GM12878 (cell line): ENCODE data around the gene FUBP3. TPM values are rescaled to one million over a fixed set of nuclear protein-coding genes. Genes with fewer than 3 reads are reported as not detected.

Experiments
- ATAC-seq: fragments of 200-7000 bp; cut with Tn5 transposase; 3 replicates; pipeline ENCODE4 v1.9.1; 2020; ENCODE audit warnings: mild to moderate bottlenecking, moderate library complexity
- BruUV-seq: library from RNA; stranded (reverse); fragments of 400-500 nt; replicated peaks from 2 replicates; lab custom pipeline; 2021; lab: Mats Ljungman, UMichigan
- CTCF ChIA-PET: fragments of 300-600 bp; sonication (Branson Sonifier 250); formaldehyde crosslinking; extraction: SDS; loops from one replicate; lab custom pipeline; 2021; ENCODE audit warnings: inconsistent platforms; lab: Yijun Ruan, JAX
- POLR2A ChIA-PET: fragments of 350-600 bp; formaldehyde crosslinking; extraction: SDS; loops from one replicate; lab custom pipeline; 2021; ENCODE audit warnings: inconsistent platforms; lab: Charles Lee
- RAD21 ChIA-PET: fragments of 300-600 bp; sonication (Branson Sonifier 250); formaldehyde crosslinking; loops from one replicate; lab custom pipeline; 2023; ENCODE audit warnings: antibody characterized with exemption; ENCODE audit not compliant: unreplicated experiment; lab: Charles Lee
- SMC1A ChIA-PET: fragments of 300-600 bp; sonication (Branson Sonifier 250); formaldehyde crosslinking; loops from one replicate; lab custom pipeline; 2023; ENCODE audit not compliant: unreplicated experiment, uncharacterized antibody; lab: Charles Lee
- DNase-seq: peaks from one replicate; pipeline ENCODE4 v3.0.0-alpha.2; 2011; ENCODE audit warnings: low read depth, low spot score
- FAIRE-seq: peaks from 3 replicates; lab custom pipeline; 2011; peaks lifted over from hg19 to GRCh38; lab: Jason Lieb, UNC
- H2AFZ ChIP-seq: 2 replicates; pipeline ENCODE4 v1.6.0; 2011; ENCODE audit warnings: low read depth, low read length, control low read depth; ENCODE audit not compliant: control insufficient read depth
- H3K27ac ChIP-seq: 2 replicates; pipeline ENCODE4 v1.5.1; 2011; ENCODE audit warnings: control low read depth; ENCODE audit not compliant: control insufficient read depth, insufficient read depth
- H3K27me3 ChIP-seq, 2 experiments: replicated peaks in 1 of 2; 2 replicates each; pipeline versions ENCODE4 v1.6.0 to v1.6.1; 2011; ENCODE audit warnings: low read length in 1 of 2; ENCODE audit not compliant: control insufficient read depth in 2 of 2, insufficient read depth in 2 of 2
- H3K36me3 ChIP-seq, 2 experiments: 2 replicates each; pipeline ENCODE4 v1.5.1; 2011; ENCODE audit warnings: low read length in 1 of 2; ENCODE audit not compliant: control insufficient read depth in 2 of 2, insufficient read depth in 2 of 2
- H3K4me1 ChIP-seq: 2 replicates; pipeline ENCODE4 v1.6.1; 2011; ENCODE audit warnings: mild to moderate bottlenecking, low read length, moderate library complexity, mixed read lengths; ENCODE audit not compliant: control insufficient read depth, insufficient read depth
- H3K4me2 ChIP-seq: 2 replicates; pipeline ENCODE4 v1.6.0; 2011; ENCODE audit warnings: control low read depth; ENCODE audit not compliant: control insufficient read depth, insufficient read depth
- H3K4me3 ChIP-seq: fragments of 200-600 bp; sonication (generic); 2 replicates; pipeline ENCODE4 v1.5.1; 2016
- H3K79me2 ChIP-seq: 2 replicates; pipeline ENCODE4 v1.6.0; 2011; ENCODE audit warnings: low read length; ENCODE audit not compliant: control insufficient read depth, insufficient read depth
- H3K9ac ChIP-seq: 2 replicates; pipeline ENCODE4 v1.8.0; 2011; ENCODE audit warnings: low read length, control low read depth, mixed read lengths; ENCODE audit not compliant: control insufficient read depth, insufficient read depth
- H3K9me3 ChIP-seq: replicated peaks from 3 replicates; pipeline ENCODE4 v1.5.1; 2011; ENCODE audit warnings: mild to moderate bottlenecking, low read length; ENCODE audit not compliant: control insufficient read depth, insufficient read depth
- H4K20me1 ChIP-seq: 2 replicates; pipeline ENCODE4 v1.6.0; 2011; ENCODE audit not compliant: control insufficient read depth, insufficient read depth
- BHLHE40 ChIP-seq, 2 experiments: fragments of 450-650 bp in 1 of 2; IDR thresholded peaks; 2 replicates each; pipeline ENCODE4 v1.6.1; 2011 to 2017; ENCODE audit warnings: low read depth in 2 of 2, borderline replicate concordance in 1 of 2, improper control_type of control experiment in 1 of 2, low read length in 1 of 2, mild to moderate bottlenecking in 1 of 2
- GABPA ChIP-seq: IDR thresholded peaks from 2 replicates; pipeline ENCODE4 v1.6.1; 2014; ENCODE audit warnings: antibody characterized with exemption, low read depth, mild to moderate bottlenecking, inconsistent platforms
- NFXL1 ChIP-seq: fragments of 450-650 bp; IDR thresholded peaks from 2 replicates; pipeline ENCODE4 v1.6.1; 2017; ENCODE audit warnings: antibody characterized with exemption, mild to moderate bottlenecking, borderline replicate concordance
- RUNX3 ChIP-seq: IDR thresholded peaks from 2 replicates; pipeline ENCODE4 v1.6.1; 2012; ENCODE audit warnings: low read length, inconsistent platforms
- SP1 ChIP-seq: IDR thresholded peaks from one replicate; pipeline ENCODE4 v1.6.1; 2011; ENCODE audit warnings: low read depth, low read length
- STAT3 ChIP-seq: IDR thresholded peaks from 2 replicates; pipeline ENCODE4 v1.6.1; 2011; ENCODE audit warnings: low read depth, low read length, improper control_type of control experiment
- ZNF592 ChIP-seq: fragments of 450-650 bp; IDR thresholded peaks from 2 replicates; pipeline ENCODE4 v1.6.1; 2017; ENCODE audit warnings: mild to moderate bottlenecking, moderate library complexity
- WGBS: methylation state at CpG from one replicate; pipeline ENCODE4 v1.1.6; 2016; ENCODE audit warnings: low lambda C conversion rate; ENCODE audit not compliant: insufficient replicate concordance, insufficient coverage; ENCODE audit errors: missing lambda C conversion rate; 5-methylcytosine and 5-hydroxymethylcytosine counted together
- in situ Hi-C: fragments of 300-500 bp; cut with MboI; formaldehyde crosslinking; loops from 9 replicates; pipeline ENCODE4 v1.14.3; 2018; ENCODE audit warnings: mixed read lengths
- intact Hi-C: fragments of 100-400 bp; cut with micrococcal nuclease; formaldehyde crosslinking; loops from one replicate; pipeline ENCODE4 v1.14.2; 2022; ENCODE audit not compliant: unreplicated experiment
- polyA plus RNA-seq, 11 experiments: library from polyadenylated mRNA; depleted of rRNA in 4 of 11; unstranded in 6 of 11; stranded (reverse) in 5 of 11; fragments of >200 nt; fragmentation: Nextera tagmentation in 4 of 11; fragmentation: Illumina TruSeq in 1 of 11; extraction: Ambion mirVana in 4 of 11; extraction: Trizol in 1 of 11; gene quantifications; 1 replicate in 1 of 11; 2 replicates in 10 of 11; pipeline versions ENCODE4 v1.2.1 to v1.2.3, GENCODE V29; 2011 to 2016; ENCODE audit warnings: inconsistent platforms in 2 of 11, missing spikeins in 2 of 11, low read depth in 1 of 11
- total RNA-seq, 4 experiments: library from RNA; depleted of rRNA in 3 of 4; stranded (reverse); fragments of >200 nt in 3 of 4; fragmentation: Illumina TruSeq in 1 of 4; extraction: Trizol in 1 of 4; gene quantifications; 2 replicates each; pipeline versions ENCODE4 v1.2.1 to v1.2.3, GENCODE V29; 2013 to 2021
- TF ChIP-seq, protein P1 (sequence below): fragments of 150-350 bp; IDR thresholded peaks from 2 replicates; pipeline ENCODE4 v1.6.1; 2016; ENCODE audit warnings: low read depth, low read length

The FUBP3 gene
- total and polyA plus RNA-seq, 10 of the 15 experiments (the other 5 are each of a cell fraction or from before 2014, with no cell fraction given): 2.4 to 49.4 (median 37.2) TPM

GRCh38 chr9:130629443-130630070, 50.2 kb downstream of the FUBP3 start:
- CTCF ChIA-PET: no interaction called here
- Histone ChIP-seq H3K4me2 (no peak overlapping the region), H3K79me2 (no peaks in the 10 kb centered on the region), H3K4me3 (no peak overlapping the region)
- FAIRE-seq: no peak
- RAD21 ChIA-PET: no interaction called here
- SMC1A ChIA-PET: no interaction called here
- no peak for DNase-seq
- POLR2A ChIA-PET: no interaction called here
- no peak for TF ChIP-seq STAT3
- no peak for TF ChIP-seq GABPA
- TF ChIP-seq RUNX3: no peak
- TF ChIP-seq SP1: no peak
- no peak for TF ChIP-seq ZNF592
- no peak for TF ChIP-seq BHLHE40 (IDR thresholded peaks at IDR 0.05; ENCODE audit: borderline replicate concordance in 1 of 2, low read depth in 2 of 2, low read length in 1 of 2)
- TF ChIP-seq, protein P1, sequence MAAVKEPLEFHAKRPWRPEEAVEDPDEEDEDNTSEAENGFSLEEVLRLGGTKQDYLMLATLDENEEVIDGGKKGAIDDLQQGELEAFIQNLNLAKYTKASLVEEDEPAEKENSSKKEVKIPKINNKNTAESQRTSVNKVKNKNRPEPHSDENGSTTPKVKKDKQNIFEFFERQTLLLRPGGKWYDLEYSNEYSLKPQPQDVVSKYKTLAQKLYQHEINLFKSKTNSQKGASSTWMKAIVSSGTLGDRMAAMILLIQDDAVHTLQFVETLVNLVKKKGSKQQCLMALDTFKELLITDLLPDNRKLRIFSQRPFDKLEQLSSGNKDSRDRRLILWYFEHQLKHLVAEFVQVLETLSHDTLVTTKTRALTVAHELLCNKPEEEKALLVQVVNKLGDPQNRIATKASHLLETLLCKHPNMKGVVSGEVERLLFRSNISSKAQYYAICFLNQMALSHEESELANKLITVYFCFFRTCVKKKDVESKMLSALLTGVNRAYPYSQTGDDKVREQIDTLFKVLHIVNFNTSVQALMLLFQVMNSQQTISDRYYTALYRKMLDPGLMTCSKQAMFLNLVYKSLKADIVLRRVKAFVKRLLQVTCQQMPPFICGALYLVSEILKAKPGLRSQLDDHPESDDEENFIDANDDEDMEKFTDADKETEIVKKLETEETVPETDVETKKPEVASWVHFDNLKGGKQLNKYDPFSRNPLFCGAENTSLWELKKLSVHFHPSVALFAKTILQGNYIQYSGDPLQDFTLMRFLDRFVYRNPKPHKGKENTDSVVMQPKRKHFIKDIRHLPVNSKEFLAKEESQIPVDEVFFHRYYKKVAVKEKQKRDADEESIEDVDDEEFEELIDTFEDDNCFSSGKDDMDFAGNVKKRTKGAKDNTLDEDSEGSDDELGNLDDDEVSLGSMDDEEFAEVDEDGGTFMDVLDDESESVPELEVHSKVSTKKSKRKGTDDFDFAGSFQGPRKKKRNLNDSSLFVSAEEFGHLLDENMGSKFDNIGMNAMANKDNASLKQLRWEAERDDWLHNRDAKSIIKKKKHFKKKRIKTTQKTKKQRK: no peak
- TF ChIP-seq NFXL1: no peak
- TF ChIP-seq, all 136 proteins: peak for 0
- no peaks in the 10 kb centered on the region for H3K27me3 ChIP-seq
- no peaks in the 10 kb centered on the region for H3K9me3 ChIP-seq
- H3K4me1 ChIP-seq: no peaks in the 10 kb centered on the region
- no peak for ATAC-seq
- H2AFZ ChIP-seq: no peak overlapping the region
- H4K20me1 ChIP-seq: no peaks in the 10 kb centered on the region
- WGBS: 98% methylated on average over 13 of the region's 13 CpGs
- in situ Hi-C loops (no loop called here), intact Hi-C loops (no loop called here)
- peaks cover 9 to 48% of the 10 kb centered on the region in 2 experiments; a peak in 3 of 4 replicates for H3K36me3 ChIP-seq
- H3K27ac ChIP-seq: no peak overlapping the region
- H3K9ac ChIP-seq: no peak overlapping the region
- BruUV-seq: no TSS peak
